CD8-positive, alpha-beta memory T cell (primary cell): Measurements from ENCODE around the gene KRT3. TPM values are rescaled to one million over a fixed set of nuclear protein-coding genes. Genes with fewer than 3 reads are reported as not detected.

ENCODE experiments used
- CTCF ChIA-PET: fragments of 350-600 bp; sonication (Branson Sonifier 250); formaldehyde crosslinking; loops from one replicate; lab custom pipeline; 2021; ENCODE audit warnings: antibody characterized with exemption; lab: Charles Lee
- POLR2A ChIA-PET: fragments of 350-600 bp; sonication (Branson Sonifier 250); formaldehyde crosslinking; loops from one replicate; lab custom pipeline; 2021; ENCODE audit warnings: antibody characterized with exemption; lab: Charles Lee
- DNase-seq, 5 donors: peaks; one replicate each; pipeline versions ENCODE4 v3.0.0 to v3.0.0-alpha.2; 2020 to 2022; ENCODE audit warnings: mixed read lengths in 1 of 5
- H3K27ac ChIP-seq: one replicate; pipeline ENCODE4 v1.7.0; 2013; ENCODE audit warnings: low read depth, mild to moderate bottlenecking, low read length, moderate library complexity
- H3K27me3 ChIP-seq: 2 replicates; pipeline ENCODE4 v1.7.0; 2013; ENCODE audit warnings: low read length, mild to moderate bottlenecking; ENCODE audit not compliant: insufficient read depth, poor library complexity, severe bottlenecking
- H3K36me3 ChIP-seq: 2 replicates; pipeline ENCODE4 v1.7.0; 2013; ENCODE audit warnings: mild to moderate bottlenecking, low read length, moderate library complexity; ENCODE audit not compliant: insufficient read depth
- H3K4me1 ChIP-seq: 2 replicates; pipeline ENCODE4 v1.7.0; 2013; ENCODE audit warnings: mild to moderate bottlenecking, low read length, moderate library complexity; ENCODE audit not compliant: insufficient read depth
- H3K4me3 ChIP-seq: 2 replicates; pipeline ENCODE4 v1.7.0; 2013; ENCODE audit warnings: mild to moderate bottlenecking, low read length
- H3K9me3 ChIP-seq: 2 replicates; pipeline ENCODE4 v1.7.0; 2013; ENCODE audit warnings: mild to moderate bottlenecking, low read length
- H3K27ac Mint-ChIP-seq, 8 donors: one replicate each; pipeline ENCODE4 v1.8.0; 2020 to 2021; ENCODE audit warnings: mixed read lengths in 8 of 8, mild to moderate bottlenecking in 6 of 8, inconsistent platforms in 3 of 8, moderate library complexity in 3 of 8
- H3K27me3 Mint-ChIP-seq, 2 donors: one replicate each; pipeline ENCODE4 v1.8.0; 2020 to 2021; ENCODE audit warnings: mixed read lengths in 2 of 2, mild to moderate bottlenecking in 1 of 2, moderate library complexity in 1 of 2
- H3K36me3 Mint-ChIP-seq, 3 donors: one replicate each; pipeline ENCODE4 v1.8.0; 2020 to 2021; ENCODE audit warnings: mixed read lengths in 3 of 3, inconsistent platforms in 1 of 3, mild to moderate bottlenecking in 1 of 3
- H3K4me1 Mint-ChIP-seq, 3 donors: one replicate each; pipeline ENCODE4 v1.8.0; 2020 to 2021; ENCODE audit warnings: mixed read lengths in 3 of 3, inconsistent platforms in 1 of 3, mild to moderate bottlenecking in 1 of 3
- H3K4me3 Mint-ChIP-seq, 7 donors: one replicate each; pipeline ENCODE4 v1.8.0; 2020 to 2021; ENCODE audit warnings: mixed read lengths in 7 of 7, mild to moderate bottlenecking in 6 of 7, moderate library complexity in 4 of 7, inconsistent platforms in 2 of 7
- H3K9me3 Mint-ChIP-seq, 5 donors: one replicate each; pipeline ENCODE4 v1.8.0; 2020 to 2022; ENCODE audit warnings: mixed read lengths in 5 of 5, mild to moderate bottlenecking in 3 of 5, moderate library complexity in 2 of 5, inconsistent platforms in 1 of 5
- polyA plus RNA-seq: library from polyadenylated mRNA; unstranded; fragments of 300-500 nt; fragmentation: Illumina TruSeq; gene quantifications from one replicate; pipeline ENCODE4 v1.2.3, GENCODE V29; 2021
- total RNA-seq, 2 experiments: library from RNA; stranded (reverse); gene quantifications; one replicate each; pipeline ENCODE4 v1.2.3, GENCODE V29; 2021

Gene KRT3
- total and polyA plus RNA-seq, 3 experiments from 2014 or later: not detected

DNA sequence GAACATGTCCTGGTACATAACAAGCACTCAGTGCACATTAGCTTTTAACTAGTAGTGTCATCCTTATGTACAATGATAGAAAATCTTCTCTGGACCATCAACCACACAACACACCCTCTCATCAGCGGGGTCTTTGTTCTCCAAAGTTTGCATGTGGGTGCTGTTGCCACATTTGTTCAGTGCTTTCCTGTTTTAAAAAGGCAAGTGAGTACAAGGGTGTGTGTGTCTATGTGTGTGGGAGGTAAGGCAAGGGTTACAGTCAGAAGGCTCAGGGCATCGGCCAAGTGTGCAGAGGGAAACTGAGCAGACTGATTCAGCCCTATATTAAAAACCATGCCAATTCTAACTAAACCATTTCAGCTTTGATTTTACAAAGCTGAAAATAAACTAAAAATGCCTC is 36.7 kb downstream of the KRT3 start:
- ChIA-PET POLR2A (no interaction called here), CTCF (no interaction called here)
- H3K4me3 Mint-ChIP-seq: no peak overlapping the region
- no peak overlapping the region for H3K27ac Mint-ChIP-seq
- no peaks in the 10 kb centered on the region for H3K4me1 Mint-ChIP-seq
- H3K4me3 ChIP-seq: no peak overlapping the region
- peaks cover 0 to 4% (median 0%) of the 10 kb centered on the region in 3 donors for H3K36me3 Mint-ChIP-seq
- H3K4me1 ChIP-seq: no peaks in the 10 kb centered on the region
- no peak for DNase-seq
- H3K27ac ChIP-seq: no peak overlapping the region
- peaks cover 12 to 14% of the 10 kb centered on the region in 2 donors for H3K27me3 Mint-ChIP-seq
- H3K9me3 Mint-ChIP-seq: peaks cover 13 to 32% (median 29%) of the 10 kb centered on the region in 5 donors
- H3K9me3 ChIP-seq: no peaks in the 10 kb centered on the region
- H3K27me3 ChIP-seq: no peaks in the 10 kb centered on the region
- no peaks in the 10 kb centered on the region for H3K36me3 ChIP-seq

DNA sequence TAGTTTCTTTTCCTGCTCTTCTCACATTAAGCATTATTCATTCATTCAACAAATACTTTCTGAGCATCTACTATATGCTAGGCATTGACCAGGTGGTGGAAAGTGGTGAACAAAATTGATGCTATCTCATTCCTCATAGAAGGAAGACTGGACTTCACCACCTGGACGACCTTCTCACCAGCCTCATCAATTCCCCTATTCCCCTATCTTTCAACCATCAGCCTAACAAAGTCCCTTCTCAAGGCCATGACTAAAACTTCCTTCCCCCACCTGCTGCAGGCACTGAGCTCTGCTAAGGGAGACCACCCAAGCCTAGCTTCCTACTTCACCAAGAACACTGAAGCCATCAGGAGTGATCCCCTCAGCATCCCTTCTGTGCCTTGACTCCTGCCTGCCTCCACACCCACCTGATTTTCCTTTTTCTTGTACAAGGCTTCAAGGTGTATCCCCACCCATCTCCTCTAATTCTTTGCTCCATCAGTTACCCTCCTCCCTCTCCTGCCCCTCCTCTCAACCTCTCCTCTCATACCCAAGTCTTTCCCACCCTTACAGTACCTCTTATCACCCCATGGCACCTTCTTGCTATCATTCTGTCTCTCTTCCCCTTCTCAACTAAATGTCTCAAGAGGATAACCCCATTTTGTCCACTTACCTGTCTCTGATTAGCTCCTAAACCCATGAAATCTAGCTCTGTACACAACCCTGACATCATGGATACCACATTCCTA is 38.3 kb downstream of the KRT3 start:
- Mint-ChIP-seq H3K4me1 (no peaks in the 10 kb centered on the region), H3K9me3 (peaks cover 13 to 29% (median 24%) of the 10 kb centered on the region in 5 donors), H3K27ac (no peak overlapping the region), H3K4me3 (no peak overlapping the region), H3K27me3 (peaks cover 8 to 10% of the 10 kb centered on the region in 2 donors), H3K36me3 (peaks cover 0 to 4% (median 0%) of the 10 kb centered on the region in 3 donors)
- H3K27ac ChIP-seq: no peak overlapping the region
- no peak for DNase-seq
- no peaks in the 10 kb centered on the region for H3K27me3 ChIP-seq
- ChIA-PET CTCF (no interaction called here), POLR2A (no interaction called here)
- no peaks in the 10 kb centered on the region for H3K36me3 ChIP-seq
- no peaks in the 10 kb centered on the region for H3K9me3 ChIP-seq
- H3K4me3 ChIP-seq: no peak overlapping the region
- no peaks in the 10 kb centered on the region for H3K4me1 ChIP-seq

DNA sequence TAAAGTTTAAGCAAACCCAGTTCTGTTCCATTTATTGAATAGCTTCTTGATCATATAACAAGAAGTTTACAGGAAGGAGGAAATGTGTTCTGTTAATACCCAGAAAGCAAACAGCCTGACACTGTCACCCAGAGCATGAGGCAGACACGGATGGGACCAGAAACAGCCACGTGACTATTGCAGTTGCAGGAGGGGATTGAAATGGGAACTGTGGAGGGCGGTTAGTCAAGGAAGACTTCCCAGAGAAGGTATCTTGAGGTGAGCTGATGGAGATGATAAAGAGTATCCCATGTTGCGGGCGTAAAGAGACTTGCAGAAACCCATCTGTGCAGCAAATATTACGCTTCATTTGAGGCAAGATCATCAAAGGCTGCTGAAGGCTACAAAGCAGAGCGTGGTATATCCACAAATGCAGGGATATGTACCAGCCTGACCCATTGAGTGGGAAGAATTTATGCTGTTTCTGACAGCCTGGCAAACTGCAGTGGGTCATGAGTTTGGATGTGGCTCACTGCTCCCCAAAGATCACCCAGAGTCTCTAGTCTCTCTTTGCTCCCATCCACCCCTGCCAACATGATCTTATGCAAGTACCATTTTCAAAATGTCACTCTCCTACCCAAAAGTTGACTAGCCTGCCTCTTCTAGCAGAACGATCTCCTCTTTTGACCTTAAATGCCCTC is 39.5 kb downstream of the KRT3 start:
- CTCF ChIA-PET: no interaction called here
- H3K27me3 ChIP-seq: no peaks in the 10 kb centered on the region
- H3K36me3 Mint-ChIP-seq: peaks cover 0 to 4% (median 0%) of the 10 kb centered on the region in 3 donors

DNA sequence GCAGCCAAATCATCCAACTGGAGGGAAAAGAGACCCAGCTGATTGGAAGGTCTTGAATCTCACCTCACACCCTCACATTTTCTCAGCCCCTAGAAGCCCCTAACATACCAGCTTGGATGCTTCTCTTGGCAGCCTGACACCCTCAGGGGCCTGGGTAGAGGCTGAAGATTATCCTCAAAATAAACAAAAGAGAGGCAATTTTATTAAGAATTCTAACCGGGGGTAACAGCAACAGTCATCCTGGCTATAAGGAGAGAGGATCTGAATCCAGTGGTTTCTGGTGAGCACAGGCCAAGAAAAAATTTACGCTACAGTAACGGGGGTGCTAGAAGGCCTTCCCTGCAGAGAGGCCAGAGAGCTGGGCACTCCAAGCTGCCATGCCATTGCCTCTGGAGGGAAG is 40.4 kb downstream of the KRT3 start:
- Histone ChIP-seq H3K4me1 (no peaks in the 10 kb centered on the region), H3K4me3 (no peak overlapping the region), H3K27ac (no peak overlapping the region), H3K27me3 (no peaks in the 10 kb centered on the region), H3K36me3 (no peaks in the 10 kb centered on the region), H3K9me3 (no peaks in the 10 kb centered on the region)
- ChIA-PET CTCF (no interaction called here), POLR2A (no interaction called here)
- Mint-ChIP-seq H3K4me1 (no peaks in the 10 kb centered on the region), H3K36me3 (no peaks in the 10 kb centered on the region), H3K4me3 (no peak overlapping the region), H3K27ac (no peak overlapping the region), H3K27me3 (peaks cover 8 to 11% of the 10 kb centered on the region in 2 donors), H3K9me3 (peaks cover 4 to 12% (median 5%) of the 10 kb centered on the region in 5 donors)
- no peak for DNase-seq

More for the DNA sequence above, 39.5 kb downstream of the KRT3 start:
- no peak for DNase-seq
- H3K27ac ChIP-seq: no peak overlapping the region
- peaks cover 8 to 10% of the 10 kb centered on the region in 2 donors for H3K27me3 Mint-ChIP-seq
- no peaks in the 10 kb centered on the region for H3K4me1 ChIP-seq
- no peaks in the 10 kb centered on the region for H3K36me3 ChIP-seq
- peaks cover 11 to 18% (median 13%) of the 10 kb centered on the region in 5 donors for H3K9me3 Mint-ChIP-seq
- no peak overlapping the region for H3K27ac Mint-ChIP-seq
- POLR2A ChIA-PET: no interaction called here
- no peaks in the 10 kb centered on the region for H3K4me1 Mint-ChIP-seq
- H3K4me3 Mint-ChIP-seq: no peak overlapping the region
- no peak overlapping the region for H3K4me3 ChIP-seq
- no peaks in the 10 kb centered on the region for H3K9me3 ChIP-seq

DNA sequence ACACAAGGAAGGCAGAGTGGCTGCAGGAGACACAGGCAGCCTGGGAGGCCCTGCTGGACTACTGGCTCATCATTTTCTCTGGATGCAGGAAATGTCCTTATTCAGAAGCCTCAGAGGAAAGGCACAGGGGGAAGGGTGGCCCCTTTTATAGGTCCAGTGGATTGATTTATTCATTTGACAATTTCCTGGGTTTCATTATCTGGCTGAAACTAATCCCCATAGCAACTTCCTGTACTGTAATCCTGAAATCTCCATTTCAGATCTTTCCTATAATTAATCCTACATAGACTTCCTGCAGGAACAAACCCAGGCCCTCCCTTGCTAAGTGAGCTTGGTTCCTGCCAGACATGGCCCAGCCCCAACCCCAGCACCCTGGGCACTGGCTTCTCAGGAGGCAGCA is 41.8 kb downstream of the KRT3 start:
- H3K27ac ChIP-seq: no peak overlapping the region
- H3K9me3 Mint-ChIP-seq: peaks cover 0 to under 1% (median 0%) of the 10 kb centered on the region in 5 donors
- H3K4me3 Mint-ChIP-seq: no peak overlapping the region
- no peak overlapping the region for H3K27ac Mint-ChIP-seq
- H3K4me3 ChIP-seq: no peak overlapping the region
- ChIA-PET CTCF (no interaction called here), POLR2A (no interaction called here)
- no peaks in the 10 kb centered on the region for H3K4me1 ChIP-seq
- H3K36me3 Mint-ChIP-seq: no peaks in the 10 kb centered on the region
- H3K4me1 Mint-ChIP-seq: no peaks in the 10 kb centered on the region
- H3K27me3 ChIP-seq: no peaks in the 10 kb centered on the region
- no peaks in the 10 kb centered on the region for H3K36me3 ChIP-seq
- no peaks in the 10 kb centered on the region for H3K9me3 ChIP-seq
- peaks cover 7 to 11% of the 10 kb centered on the region in 2 donors for H3K27me3 Mint-ChIP-seq
- DNase-seq: no peak

DNA sequence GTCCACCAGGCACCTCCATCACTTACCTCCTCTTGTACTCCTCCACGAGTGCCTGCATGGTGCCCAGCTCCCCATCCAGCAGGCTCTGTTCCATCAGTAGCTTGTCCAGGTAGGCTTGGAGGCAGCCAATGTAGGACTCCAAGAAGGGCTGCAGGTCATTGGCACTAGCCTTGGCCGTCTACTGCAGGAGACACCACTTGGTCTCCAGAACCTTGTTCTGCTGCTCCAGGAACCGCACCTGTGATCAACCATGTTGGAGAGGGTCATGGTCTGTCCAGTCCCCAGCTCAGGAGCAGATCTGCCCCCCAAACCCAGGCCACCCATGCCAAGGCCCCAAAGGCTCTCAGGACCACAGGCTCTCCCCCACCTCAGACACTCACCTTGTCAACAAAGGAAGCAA is 42.6 kb downstream of the KRT3 start:
- no peaks in the 10 kb centered on the region for H3K36me3 Mint-ChIP-seq
- Histone ChIP-seq H3K27me3 (no peaks in the 10 kb centered on the region), H3K9me3 (no peaks in the 10 kb centered on the region), H3K36me3 (no peaks in the 10 kb centered on the region), H3K4me3 (no peak overlapping the region), H3K4me1 (peaks cover 4% of the 10 kb centered on the region), H3K27ac (no peak overlapping the region)
- POLR2A ChIA-PET: no interaction called here
- peaks cover 7 to 9% of the 10 kb centered on the region in 2 donors for H3K27me3 Mint-ChIP-seq
- DNase-seq: no peak
- no peak overlapping the region for H3K4me3 Mint-ChIP-seq
- H3K27ac Mint-ChIP-seq: no peak overlapping the region
- CTCF ChIA-PET: no interaction called here
- no peaks in the 10 kb centered on the region for H3K4me1 Mint-ChIP-seq
- no peaks in the 10 kb centered on the region for H3K9me3 Mint-ChIP-seq

DNA sequence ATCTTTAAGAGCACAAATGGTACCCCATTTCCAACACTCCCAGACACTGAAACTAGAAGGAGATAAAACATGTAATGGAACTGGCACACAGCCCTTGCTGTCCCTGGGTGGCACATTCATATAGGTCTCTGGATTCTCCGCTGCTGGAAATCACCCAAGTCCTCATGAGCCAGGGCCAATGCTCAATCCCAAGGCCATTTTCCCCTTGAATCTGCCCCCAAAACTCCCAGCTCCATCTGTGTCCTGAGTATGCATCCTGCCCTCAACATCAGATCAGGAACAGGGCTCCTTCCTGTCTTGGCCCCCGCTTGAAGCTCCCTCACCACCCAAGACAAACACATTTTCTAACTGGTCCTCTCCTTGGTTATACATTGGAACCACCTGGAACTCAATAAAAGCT is 43.4 kb downstream of the KRT3 start:
- Histone ChIP-seq H3K4me3 (no peak overlapping the region), H3K27ac (no peak overlapping the region), H3K4me1 (peaks cover 4% of the 10 kb centered on the region), H3K9me3 (no peaks in the 10 kb centered on the region), H3K27me3 (no peaks in the 10 kb centered on the region), H3K36me3 (no peaks in the 10 kb centered on the region)
- DNase-seq: no peak
- Mint-ChIP-seq H3K27ac (peak overlapping the region in 1 of 8 donors; percentile 8), H3K27me3 (peaks cover 7 to 9% of the 10 kb centered on the region in 2 donors), H3K36me3 (no peaks in the 10 kb centered on the region), H3K9me3 (no peaks in the 10 kb centered on the region), H3K4me3 (no peak overlapping the region), H3K4me1 (no peaks in the 10 kb centered on the region)
- CTCF ChIA-PET: no interaction called here
- POLR2A ChIA-PET: no interaction called here

DNA sequence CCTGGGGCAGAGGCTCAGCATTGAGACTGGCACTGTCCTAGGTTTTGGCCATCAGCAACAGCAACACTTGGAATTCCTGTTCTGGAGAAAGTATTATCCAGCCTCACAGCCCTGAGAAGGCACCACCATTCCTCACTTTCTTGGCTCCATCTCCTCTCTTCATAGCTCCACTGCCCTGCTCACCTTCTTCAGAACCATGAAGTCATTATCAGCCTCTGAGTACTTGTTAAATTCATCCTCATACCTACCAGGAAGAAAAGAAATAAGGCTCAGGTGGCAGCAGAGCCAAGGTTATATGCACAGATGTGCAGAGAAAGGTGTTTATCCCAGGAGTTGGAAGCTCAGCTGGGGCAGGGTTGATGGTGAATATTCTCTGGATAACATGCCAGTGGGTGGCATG is 44.1 kb downstream of the KRT3 start:
- no peaks in the 10 kb centered on the region for H3K4me1 Mint-ChIP-seq
- Histone ChIP-seq H3K9me3 (no peaks in the 10 kb centered on the region), H3K4me1 (peaks cover 4% of the 10 kb centered on the region), H3K27me3 (no peaks in the 10 kb centered on the region), H3K4me3 (no peak overlapping the region), H3K36me3 (no peaks in the 10 kb centered on the region), H3K27ac (no peak overlapping the region)
- peak overlapping the region in 1 of 8 donors; percentile 8 for H3K27ac Mint-ChIP-seq
- CTCF ChIA-PET: interaction anchor here (0.6 to 1.2 kb wide), 2 partner anchors 113 to 141 kb away, joined by 4 read pairs; no protein-coding TSS in a partner anchor
- POLR2A ChIA-PET: no interaction called here
- no peak for DNase-seq
- no peaks in the 10 kb centered on the region for H3K9me3 Mint-ChIP-seq
- H3K36me3 Mint-ChIP-seq: no peaks in the 10 kb centered on the region
- H3K4me3 Mint-ChIP-seq: no peak overlapping the region
- peaks cover 7 to 9% of the 10 kb centered on the region in 2 donors for H3K27me3 Mint-ChIP-seq
